Panc1 (cell line): ENCODE results near the gene NCKAP5. TPM values are rescaled to one million over a fixed set of nuclear protein-coding genes. Genes with fewer than 3 reads are reported as not detected.

Experiments used
- ATAC-seq: fragments of 200-7000 bp; cut with Tn5 transposase; 2 replicates; pipeline ENCODE4 v1.9.1; 2020; ENCODE audit warnings: mild to moderate bottlenecking, moderate library complexity
- BruUV-seq: library from RNA; stranded (reverse); fragments of 400-500 nt; replicated peaks from 2 replicates; lab custom pipeline; 2021; lab: Mats Ljungman, UMichigan
- CTCF ChIA-PET: fragments of 300-600 bp; sonication (Branson Sonifier 250); formaldehyde crosslinking; loops from one replicate; lab custom pipeline; 2022; ENCODE audit warnings: antibody characterized with exemption; lab: Charles Lee
- POLR2A ChIA-PET: fragments of 300-600 bp; sonication (Branson Sonifier 250); formaldehyde crosslinking; loops from one replicate; lab custom pipeline; 2022; ENCODE audit warnings: antibody characterized with exemption; lab: Charles Lee
- DNase-seq: peaks from one replicate; pipeline ENCODE4 v3.0.0-alpha.2; 2010; ENCODE audit warnings: low read depth, low spot score
- H3K27ac ChIP-seq: 2 replicates; pipeline ENCODE4 v1.5.1; 2011; ENCODE audit warnings: mild to moderate bottlenecking, low read length, inconsistent platforms
- H3K27me3 ChIP-seq: fragments of 200-500 bp; sonication (Bioruptor generic); 2 replicates; pipeline ENCODE4 v1.6.0; 2014; ENCODE audit warnings: low read length, inconsistent platforms; ENCODE audit not compliant: control insufficient read depth, insufficient read depth
- H3K36me3 ChIP-seq: fragments of 200-500 bp; sonication (Bioruptor generic); 2 replicates; pipeline ENCODE4 v1.5.1; 2014; ENCODE audit warnings: inconsistent platforms, mild to moderate bottlenecking, low read length, moderate library complexity; ENCODE audit not compliant: control insufficient read depth, insufficient read depth
- H3K4me1 ChIP-seq: 2 replicates; pipeline ENCODE4 v1.5.1; 2011; ENCODE audit warnings: inconsistent platforms, mild to moderate bottlenecking, low read length, moderate library complexity; ENCODE audit not compliant: control insufficient read depth, insufficient read depth
- H3K4me3 ChIP-seq, 2 experiments: 2 replicates each; pipeline ENCODE4 v1.5.1; 2011 to 2012; ENCODE audit warnings: low read depth in 2 of 2, low read length in 2 of 2, mild to moderate bottlenecking in 2 of 2, inconsistent platforms in 1 of 2, moderate library complexity in 1 of 2
- H3K9me3 ChIP-seq: fragments of 200-500 bp; sonication (Bioruptor generic); 2 replicates; pipeline ENCODE4 v1.5.1; 2014; ENCODE audit warnings: low read depth, mild to moderate bottlenecking, inconsistent platforms, low read length, moderate library complexity; ENCODE audit not compliant: control insufficient read depth, insufficient read depth
- POLR2AphosphoS5 ChIP-seq: IDR thresholded peaks from 2 replicates; pipeline ENCODE4 v1.6.1; 2012; ENCODE audit warnings: mild to moderate bottlenecking, low read depth, low read length, moderate library complexity
- SIN3A ChIP-seq: IDR thresholded peaks from 2 replicates; pipeline ENCODE4 v1.6.1; 2012; ENCODE audit warnings: low read depth, mild to moderate bottlenecking, low read length, moderate library complexity, borderline replicate concordance; ENCODE audit not compliant: insufficient read depth
- TCF7L2 ChIP-seq: IDR thresholded peaks from 2 replicates; pipeline ENCODE4 v1.6.1; 2011; ENCODE audit warnings: mild to moderate bottlenecking, low read depth, low read length, inconsistent platforms
- in situ Hi-C: cut with HindIII; loops from 2 replicates; pipeline ENCODE4 v1.10.0; 2016; ENCODE audit warnings: low sequenced_read_pairs, low pct_unique_long_range_greater_than_20kb
- intact Hi-C: fragments of 100-400 bp; cut with micrococcal nuclease; formaldehyde crosslinking; loops from one replicate; pipeline ENCODE4 v1.10.0; 2022; ENCODE audit not compliant: unreplicated experiment
- total RNA-seq: library from RNA; stranded (reverse); gene quantifications from one replicate; pipeline ENCODE4 v1.2.1, GENCODE V29; 2021; ENCODE audit not compliant: unreplicated experiment
- TF ChIP-seq, protein P1 (sequence below): fragments of 450-650 bp; IDR thresholded peaks from 2 replicates; pipeline ENCODE4 v1.5.1; 2017; ENCODE audit warnings: mild to moderate bottlenecking
- TF ChIP-seq, protein P2 (sequence below), 2 experiments: IDR thresholded peaks; 2 replicates each; pipeline ENCODE4 v1.6.1; 2011 to 2012; ENCODE audit warnings: low read depth in 2 of 2, control low read depth in 1 of 2, low read length in 1 of 2, mild to moderate bottlenecking in 1 of 2, moderate library complexity in 1 of 2; ENCODE audit not compliant: insufficient read depth in 1 of 2

Gene NCKAP5
- total RNA-seq, 1 experiment from 2014 or later = 0.10 TPM

DNA sequence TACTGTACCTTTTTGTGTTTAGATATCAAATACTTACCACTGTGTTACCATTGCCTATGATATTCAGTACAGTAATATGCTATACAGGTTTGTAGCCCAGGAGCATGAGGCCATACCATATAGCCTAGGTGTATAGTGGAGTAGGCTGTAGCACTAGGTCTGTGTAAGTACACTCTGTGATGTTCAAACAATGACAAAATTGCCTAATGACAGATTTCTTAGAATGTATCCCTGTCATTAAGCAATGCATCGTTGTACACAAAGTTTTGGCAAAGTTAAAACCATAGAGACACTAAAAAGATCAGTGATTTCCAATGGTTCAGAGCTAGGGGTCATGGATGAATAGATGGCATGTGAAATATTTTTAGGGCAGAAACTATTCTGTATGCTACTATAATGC lies 415.5 kb downstream of the NCKAP5 start:
- intact Hi-C loops (no loop called here), in situ Hi-C loops (no loop called here)
- TF ChIP-seq SIN3A = no peak
- TF ChIP-seq, protein P1, sequence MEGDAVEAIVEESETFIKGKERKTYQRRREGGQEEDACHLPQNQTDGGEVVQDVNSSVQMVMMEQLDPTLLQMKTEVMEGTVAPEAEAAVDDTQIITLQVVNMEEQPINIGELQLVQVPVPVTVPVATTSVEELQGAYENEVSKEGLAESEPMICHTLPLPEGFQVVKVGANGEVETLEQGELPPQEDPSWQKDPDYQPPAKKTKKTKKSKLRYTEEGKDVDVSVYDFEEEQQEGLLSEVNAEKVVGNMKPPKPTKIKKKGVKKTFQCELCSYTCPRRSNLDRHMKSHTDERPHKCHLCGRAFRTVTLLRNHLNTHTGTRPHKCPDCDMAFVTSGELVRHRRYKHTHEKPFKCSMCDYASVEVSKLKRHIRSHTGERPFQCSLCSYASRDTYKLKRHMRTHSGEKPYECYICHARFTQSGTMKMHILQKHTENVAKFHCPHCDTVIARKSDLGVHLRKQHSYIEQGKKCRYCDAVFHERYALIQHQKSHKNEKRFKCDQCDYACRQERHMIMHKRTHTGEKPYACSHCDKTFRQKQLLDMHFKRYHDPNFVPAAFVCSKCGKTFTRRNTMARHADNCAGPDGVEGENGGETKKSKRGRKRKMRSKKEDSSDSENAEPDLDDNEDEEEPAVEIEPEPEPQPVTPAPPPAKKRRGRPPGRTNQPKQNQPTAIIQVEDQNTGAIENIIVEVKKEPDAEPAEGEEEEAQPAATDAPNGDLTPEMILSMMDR = no peak
- TF ChIP-seq TCF7L2 = no peak
- no peak for DNase-seq
- CTCF ChIA-PET = no interaction called here
- Histone ChIP-seq H3K4me3 (no peak overlapping the region), H3K9me3 (no peaks in the 10 kb centered on the region), H3K36me3 (no peaks in the 10 kb centered on the region), H3K27me3 (no peaks in the 10 kb centered on the region), H3K4me1 (no peaks in the 10 kb centered on the region), H3K27ac (no peak overlapping the region)
- POLR2A ChIA-PET = no interaction called here
- no peak for ATAC-seq
- BruUV-seq = no TSS peak

DNA sequence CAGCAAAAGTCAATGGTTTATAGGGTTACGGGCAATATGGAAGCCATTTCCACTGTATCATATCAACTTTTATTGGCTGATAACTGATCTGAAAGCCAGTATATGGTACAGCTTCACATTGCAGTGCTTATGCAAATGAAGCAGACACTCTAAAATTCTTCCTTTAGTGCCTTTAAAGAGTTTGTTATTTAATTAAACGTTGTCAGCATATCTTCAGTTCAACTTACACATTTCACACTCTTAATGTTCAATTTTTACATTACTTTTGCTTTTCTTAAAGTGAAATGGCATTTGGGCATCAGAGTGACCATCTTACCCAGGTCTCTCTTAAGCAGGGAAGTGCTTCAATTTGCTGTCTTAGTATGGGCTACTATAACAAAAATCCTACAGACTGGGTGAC lies 420.1 kb downstream of the NCKAP5 start:
- intact Hi-C loops = no loop called here
- Histone ChIP-seq H3K27me3 (no peaks in the 10 kb centered on the region), H3K36me3 (no peaks in the 10 kb centered on the region), H3K4me3 (no peak overlapping the region), H3K27ac (no peak overlapping the region), H3K9me3 (no peaks in the 10 kb centered on the region), H3K4me1 (no peaks in the 10 kb centered on the region)
- ChIA-PET POLR2A (no interaction called here), CTCF (no interaction called here)
- no peak for ATAC-seq
- no TSS peak for BruUV-seq
- DNase-seq = no peak
- TF ChIP-seq TCF7L2 (no peak), SIN3A (no peak), POLR2AphosphoS5 (no peak)
- TF ChIP-seq, protein P1 = no peak
- TF ChIP-seq, protein P2, sequence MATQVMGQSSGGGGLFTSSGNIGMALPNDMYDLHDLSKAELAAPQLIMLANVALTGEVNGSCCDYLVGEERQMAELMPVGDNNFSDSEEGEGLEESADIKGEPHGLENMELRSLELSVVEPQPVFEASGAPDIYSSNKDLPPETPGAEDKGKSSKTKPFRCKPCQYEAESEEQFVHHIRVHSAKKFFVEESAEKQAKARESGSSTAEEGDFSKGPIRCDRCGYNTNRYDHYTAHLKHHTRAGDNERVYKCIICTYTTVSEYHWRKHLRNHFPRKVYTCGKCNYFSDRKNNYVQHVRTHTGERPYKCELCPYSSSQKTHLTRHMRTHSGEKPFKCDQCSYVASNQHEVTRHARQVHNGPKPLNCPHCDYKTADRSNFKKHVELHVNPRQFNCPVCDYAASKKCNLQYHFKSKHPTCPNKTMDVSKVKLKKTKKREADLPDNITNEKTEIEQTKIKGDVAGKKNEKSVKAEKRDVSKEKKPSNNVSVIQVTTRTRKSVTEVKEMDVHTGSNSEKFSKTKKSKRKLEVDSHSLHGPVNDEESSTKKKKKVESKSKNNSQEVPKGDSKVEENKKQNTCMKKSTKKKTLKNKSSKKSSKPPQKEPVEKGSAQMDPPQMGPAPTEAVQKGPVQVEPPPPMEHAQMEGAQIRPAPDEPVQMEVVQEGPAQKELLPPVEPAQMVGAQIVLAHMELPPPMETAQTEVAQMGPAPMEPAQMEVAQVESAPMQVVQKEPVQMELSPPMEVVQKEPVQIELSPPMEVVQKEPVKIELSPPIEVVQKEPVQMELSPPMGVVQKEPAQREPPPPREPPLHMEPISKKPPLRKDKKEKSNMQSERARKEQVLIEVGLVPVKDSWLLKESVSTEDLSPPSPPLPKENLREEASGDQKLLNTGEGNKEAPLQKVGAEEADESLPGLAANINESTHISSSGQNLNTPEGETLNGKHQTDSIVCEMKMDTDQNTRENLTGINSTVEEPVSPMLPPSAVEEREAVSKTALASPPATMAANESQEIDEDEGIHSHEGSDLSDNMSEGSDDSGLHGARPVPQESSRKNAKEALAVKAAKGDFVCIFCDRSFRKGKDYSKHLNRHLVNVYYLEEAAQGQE (IDR thresholded peaks at IDR 0.05; ENCODE audit: insufficient read depth in 1 of 2, low read depth in 2 of 2, low read length in 1 of 2) = no peak
- in situ Hi-C loops = no loop called here

DNA sequence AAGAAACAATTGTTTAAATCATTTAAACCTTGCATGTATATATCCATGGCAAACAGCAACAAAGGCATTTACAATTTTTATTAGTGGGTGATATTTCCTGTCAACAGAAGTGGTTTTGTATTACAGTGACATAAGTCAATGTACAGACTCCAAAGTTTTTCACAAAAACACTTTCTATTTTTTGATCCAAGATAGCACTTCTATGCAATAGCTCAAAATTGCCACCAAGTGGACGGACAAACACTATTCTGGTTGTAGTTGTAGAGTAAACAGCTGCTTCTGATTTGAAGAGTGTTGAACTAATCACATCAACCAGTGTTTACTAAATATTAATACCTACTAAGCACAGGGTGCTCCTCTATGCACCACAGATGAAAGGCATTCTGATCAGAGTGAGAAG lies 421.4 kb downstream of the NCKAP5 start:
- Histone ChIP-seq H3K4me1 (no peaks in the 10 kb centered on the region), H3K27ac (no peak overlapping the region), H3K27me3 (no peaks in the 10 kb centered on the region), H3K4me3 (no peak overlapping the region), H3K36me3 (no peaks in the 10 kb centered on the region), H3K9me3 (no peaks in the 10 kb centered on the region)
- BruUV-seq = no TSS peak
- ATAC-seq (no peak), DNase-seq (no peak)
- CTCF ChIA-PET = no interaction called here
- POLR2A ChIA-PET = no interaction called here
- TF ChIP-seq, protein P2 (IDR thresholded peaks at IDR 0.05; ENCODE audit: insufficient read depth in 1 of 2, low read depth in 2 of 2, low read length in 1 of 2) = no peak
- TF ChIP-seq, protein P1 = no peak; the same call in 1 of the 2 replicates
- TF ChIP-seq POLR2AphosphoS5 (no peak), SIN3A (no peak), TCF7L2 (no peak)
- intact Hi-C loops = no loop called here
- in situ Hi-C loops = no loop called here
